Daoy (cell line): ENCODE data around the gene ZNF683. TPM values are rescaled to one million over a fixed set of nuclear protein-coding genes. Genes with fewer than 3 reads are reported as not detected.
"Not testable (repeated sequence)": the region's sequence is repeated elsewhere in the genome, so short reads cannot be mapped to it uniquely, and the experiment has no call there.

Source experiments
- DNase-seq: peaks from one replicate; pipeline ENCODE4 v3.0.0-alpha.2; 2015; ENCODE audit warnings: low read depth
- total RNA-seq: library from RNA; depleted of rRNA; stranded (reverse); fragments of >200 nt; shearing (Covaris generic); gene quantifications from 2 replicates; pipeline ENCODE4 v1.2.3, GENCODE V29; 2014; rRNA removed

Gene ZNF683
- total RNA-seq: not detected in 2 replicates

DNA sequence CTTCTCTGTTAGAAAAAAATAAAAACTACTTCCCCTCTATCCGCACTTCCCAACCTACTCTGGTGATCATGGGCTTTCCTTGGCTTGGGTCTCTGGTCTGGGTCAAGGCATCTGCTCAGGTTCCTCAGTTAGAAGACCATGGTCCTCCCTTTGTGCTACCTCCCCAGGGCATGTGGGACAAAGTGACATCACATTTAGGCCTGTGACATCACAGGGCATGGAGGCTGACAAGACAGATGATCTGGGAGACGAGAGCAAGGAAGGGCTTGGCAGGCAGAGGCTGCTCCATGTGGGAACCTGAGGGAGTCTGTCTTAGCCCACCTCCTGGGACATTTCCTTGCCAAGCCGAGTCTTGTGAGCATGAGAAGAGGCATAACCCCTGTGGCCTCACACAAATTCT lies at the start of gene ZNF683:
Gene ZNF683 (minus strand): TSS at position 140 of the 400 bp plus-strand sequence. CDS start 4,179 bp downstream, outside the sequence.
- not testable (repeated sequence) for DNase-seq

DNA sequence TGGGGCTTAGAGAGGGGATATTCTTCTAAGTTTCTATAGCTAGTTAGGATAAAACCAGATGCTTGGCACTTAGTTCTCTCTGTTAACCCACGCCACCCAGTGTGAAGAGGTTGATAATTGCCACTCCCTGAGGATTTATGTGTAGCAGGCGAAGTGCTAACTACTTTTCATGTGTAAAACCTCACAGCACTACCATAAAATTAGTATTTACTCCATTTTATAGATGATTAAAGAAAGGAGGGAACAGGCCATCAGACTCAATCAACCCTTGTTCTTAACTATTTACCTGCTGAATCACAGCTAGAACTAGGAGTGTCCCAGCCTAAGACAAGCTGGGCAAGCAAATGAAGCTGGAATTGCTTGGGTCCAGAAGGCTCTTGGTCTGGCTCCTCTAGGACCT lies 46.9 kb upstream of the ZNF683 start:
- DNase-seq: no peak

DNA sequence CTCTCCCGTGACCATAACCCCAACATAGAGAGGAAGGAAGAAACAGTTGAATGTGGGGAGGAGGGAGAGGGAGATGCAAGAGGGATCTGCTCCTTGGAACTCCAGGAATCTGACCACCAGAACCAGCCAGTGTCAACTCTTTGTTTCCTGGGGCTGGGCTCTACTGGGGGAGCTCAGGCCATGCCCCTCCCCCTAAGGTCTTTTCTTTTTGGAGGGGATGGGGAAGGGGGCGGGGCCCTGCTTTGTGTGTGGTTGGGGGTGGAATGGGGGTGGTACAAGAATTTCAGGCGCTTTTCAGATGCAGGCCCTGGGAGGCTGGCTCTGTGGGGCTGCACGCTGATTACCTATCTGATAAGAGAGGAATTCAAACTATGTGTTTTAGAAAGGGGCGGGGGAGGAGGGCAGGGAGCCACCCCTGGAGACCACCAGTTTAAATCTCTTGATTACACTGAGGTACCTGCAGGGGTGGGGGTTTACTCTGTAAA lies 46.4 kb upstream of the ZNF683 start:
- peak; percentile 11 for DNase-seq

DNA sequence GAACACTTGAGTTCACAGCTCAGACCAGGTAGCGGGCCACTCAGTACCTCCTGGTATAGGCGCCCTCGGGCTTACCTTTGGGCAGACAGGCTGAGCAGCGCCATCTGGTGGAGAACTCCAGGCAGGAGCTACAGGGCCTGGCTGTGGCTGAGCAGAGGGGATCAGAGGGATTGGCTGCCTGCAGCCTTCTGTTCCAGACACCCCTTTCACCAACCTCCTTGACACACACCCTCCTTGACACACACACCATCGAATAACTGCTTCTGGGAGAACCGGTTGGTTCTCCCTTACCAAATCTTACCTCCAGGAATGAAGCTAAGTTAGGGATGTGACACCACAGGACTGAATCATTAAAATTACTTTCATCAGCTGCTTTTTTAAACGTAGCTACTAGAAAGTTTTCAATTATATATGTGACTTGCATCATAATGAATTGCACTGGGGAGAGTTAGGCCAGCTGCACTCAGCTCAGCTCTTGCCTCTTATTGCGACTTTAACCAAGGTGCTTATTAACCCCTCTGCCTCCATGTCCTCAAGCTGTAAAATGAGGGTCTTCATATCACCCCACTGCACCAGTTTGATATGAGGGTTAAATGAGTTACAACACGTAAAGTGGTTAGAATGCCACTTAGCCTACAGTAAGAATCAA lies 44.7 kb upstream of the ZNF683 start:
- peak; percentile 80 for DNase-seq

DNA sequence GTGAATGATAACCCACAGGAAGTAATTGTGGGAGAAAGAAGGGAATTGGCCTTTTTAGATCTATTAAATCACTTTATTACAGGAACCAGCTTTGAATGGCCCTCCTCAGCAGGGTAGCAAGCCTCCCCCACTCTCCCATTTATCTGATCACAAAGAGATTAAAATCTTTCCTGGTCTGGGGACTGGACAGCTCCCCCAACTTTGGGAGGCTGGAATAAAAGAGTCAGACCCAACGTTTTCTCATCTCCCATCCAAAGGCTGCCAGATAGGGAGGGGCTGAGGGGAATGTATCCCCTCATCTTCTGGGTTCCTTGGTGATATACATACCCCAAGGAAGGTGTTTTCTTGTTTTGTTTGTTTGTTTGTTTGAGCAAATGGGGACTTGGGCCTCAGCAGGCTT lies 40.5 kb upstream of the ZNF683 start:
- no peak for DNase-seq

DNA sequence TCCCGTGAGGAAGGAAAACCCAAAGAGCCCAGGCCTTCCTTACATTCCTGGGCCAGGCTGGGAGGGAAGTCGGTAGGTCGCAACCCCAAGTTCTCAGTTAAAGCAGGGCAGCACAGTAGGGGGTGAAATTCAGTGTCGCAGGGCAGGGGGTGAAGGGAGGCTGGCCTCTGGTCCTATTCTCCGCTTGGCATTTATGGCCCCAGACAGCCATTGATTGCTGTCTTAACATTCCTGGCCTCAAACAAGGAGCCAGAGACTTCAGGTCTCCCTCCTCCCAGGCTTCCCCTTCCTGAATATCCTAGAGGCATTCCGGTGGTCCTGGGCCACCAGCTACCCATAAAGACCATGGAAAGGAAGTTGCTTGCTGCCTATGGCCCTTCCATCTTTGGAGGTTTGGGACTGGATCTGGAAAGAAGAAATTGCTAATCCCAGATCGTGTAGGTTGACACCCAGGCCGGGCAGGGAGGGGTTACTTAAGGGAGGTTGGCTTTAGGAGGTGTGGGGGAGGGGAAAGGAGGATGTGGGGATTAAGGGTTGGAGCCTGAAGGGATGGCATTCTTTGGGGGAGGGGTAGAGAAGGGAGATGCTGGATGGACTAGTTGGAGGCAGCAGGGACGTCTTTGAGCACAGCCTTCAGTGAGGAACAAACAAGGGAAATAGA lies 39.8 kb upstream of the ZNF683 start:
- no peak for DNase-seq

DNA sequence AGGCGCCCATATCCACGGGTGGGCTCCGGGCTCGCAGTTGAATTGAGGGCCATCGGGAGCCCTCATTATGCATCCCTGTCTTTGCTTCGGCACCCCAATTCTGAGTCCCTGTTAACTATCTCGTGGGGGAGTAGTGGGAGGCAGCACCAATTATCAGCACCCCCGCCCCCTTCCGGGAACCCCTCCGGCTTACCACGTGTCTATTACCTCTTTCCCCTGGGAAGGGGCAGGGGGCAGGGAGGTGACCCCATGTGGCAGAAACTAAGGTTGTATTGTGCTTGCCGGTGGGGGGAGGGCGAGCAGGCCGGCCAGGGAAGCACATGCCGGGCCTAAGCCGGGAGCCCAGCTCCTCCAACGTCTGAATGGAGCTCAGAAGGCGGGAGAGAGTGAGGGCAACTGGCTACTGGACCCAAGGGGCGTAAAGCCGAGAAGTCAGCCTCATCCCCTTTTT lies 39.1 kb upstream of the ZNF683 start:
- no peak for DNase-seq

DNA sequence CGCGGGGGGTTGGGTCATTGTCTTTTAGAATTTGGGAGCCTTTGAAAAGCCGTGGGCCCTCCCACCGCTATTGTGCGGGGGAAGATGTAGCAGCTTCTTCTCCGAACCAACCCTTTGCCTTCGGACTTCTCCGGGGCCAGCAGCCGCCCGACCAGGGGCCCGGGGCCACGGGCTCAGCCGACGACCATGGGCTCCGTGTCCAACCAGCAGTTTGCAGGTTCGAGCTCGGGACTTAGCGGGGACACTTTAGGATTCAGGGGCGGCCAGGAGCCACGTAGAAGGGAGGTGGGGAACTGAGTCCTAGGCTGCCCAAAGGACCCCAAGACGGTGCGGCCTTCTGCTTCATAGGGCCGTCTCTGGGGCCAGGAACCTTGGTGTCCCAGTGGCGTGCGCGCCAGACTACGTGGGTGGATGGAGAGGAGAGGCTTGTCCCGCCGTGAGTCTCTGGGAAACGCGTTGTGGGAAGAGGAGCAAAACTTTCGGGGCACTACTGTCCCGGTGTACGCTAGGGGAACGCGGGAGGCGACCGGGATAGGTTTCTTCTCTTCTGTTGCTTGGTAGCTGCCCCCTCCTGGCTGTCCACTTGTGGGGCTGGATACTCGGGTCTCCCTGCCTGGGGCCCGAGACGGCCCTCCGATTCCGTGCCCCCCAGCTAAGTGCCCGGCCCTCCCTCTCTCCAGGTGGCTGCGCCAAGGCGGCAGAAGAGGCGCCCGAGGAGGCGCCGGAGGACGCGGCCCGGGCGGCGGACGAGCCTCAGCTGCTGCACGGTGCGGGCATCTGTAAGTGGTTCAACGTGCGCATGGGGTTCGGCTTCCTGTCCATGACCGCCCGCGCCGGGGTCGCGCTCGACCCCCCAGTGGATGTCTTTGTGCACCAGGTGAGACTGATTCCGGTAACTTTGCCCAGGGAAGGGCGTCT lies 38.4 kb upstream of the ZNF683 start, which contains the start of gene LIN28A:
Gene LIN28A (plus strand): TSS at position 112 of the 918 bp plus-strand sequence. CDS start 75 bp downstream, at position 187.
- DNase-seq: no peak

DNA sequence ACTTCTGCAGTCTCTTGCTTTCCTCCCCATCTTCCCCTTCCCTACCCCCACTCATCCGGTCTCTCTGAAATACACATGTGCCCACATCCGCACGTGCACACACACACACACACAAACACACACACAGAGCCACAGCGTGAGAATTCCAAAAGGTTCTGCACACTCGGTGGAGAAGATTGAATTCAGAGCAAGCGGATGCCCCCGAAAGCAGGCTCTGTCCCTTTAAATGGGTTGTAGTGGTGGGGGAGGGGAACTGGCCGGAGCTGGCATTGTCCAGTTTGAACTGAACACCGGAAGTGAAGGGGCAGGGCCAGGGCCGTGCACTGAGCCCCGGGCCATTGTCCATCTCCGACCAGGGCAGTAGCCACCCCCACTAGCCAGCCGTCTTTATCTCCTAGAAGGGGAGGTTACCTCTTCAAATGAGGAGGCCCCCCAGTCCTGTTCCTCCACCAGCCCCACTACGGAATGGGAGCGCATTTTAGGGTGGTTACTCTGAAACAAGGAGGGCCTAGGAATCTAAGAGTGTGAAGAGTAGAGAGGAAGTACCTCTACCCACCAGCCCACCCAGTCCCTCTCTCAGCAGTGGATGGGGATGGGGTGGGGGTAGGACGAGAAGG lies 36.7 kb upstream of the ZNF683 start:
- DNase-seq: no peak

DNA sequence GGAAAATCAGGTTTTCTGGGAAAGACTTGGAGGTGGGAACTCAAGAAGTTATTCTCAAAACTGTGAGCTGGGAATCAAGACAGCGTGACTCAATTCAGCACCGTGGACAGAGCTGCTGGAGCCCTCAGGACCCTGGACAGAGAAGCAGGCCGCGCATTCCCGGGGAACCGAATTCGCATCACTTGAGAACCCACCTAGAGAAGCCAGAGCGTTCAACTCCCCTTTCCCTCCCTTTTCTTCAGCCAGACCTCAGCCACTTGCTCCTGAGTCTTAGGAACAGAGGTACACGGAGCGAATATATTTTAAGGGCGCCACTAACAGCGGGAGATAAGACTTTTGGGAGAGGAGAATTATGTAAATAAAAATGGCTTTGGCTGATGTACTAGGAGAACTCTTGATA lies 36.1 kb upstream of the ZNF683 start:
- peak; percentile 84 for DNase-seq

DNA sequence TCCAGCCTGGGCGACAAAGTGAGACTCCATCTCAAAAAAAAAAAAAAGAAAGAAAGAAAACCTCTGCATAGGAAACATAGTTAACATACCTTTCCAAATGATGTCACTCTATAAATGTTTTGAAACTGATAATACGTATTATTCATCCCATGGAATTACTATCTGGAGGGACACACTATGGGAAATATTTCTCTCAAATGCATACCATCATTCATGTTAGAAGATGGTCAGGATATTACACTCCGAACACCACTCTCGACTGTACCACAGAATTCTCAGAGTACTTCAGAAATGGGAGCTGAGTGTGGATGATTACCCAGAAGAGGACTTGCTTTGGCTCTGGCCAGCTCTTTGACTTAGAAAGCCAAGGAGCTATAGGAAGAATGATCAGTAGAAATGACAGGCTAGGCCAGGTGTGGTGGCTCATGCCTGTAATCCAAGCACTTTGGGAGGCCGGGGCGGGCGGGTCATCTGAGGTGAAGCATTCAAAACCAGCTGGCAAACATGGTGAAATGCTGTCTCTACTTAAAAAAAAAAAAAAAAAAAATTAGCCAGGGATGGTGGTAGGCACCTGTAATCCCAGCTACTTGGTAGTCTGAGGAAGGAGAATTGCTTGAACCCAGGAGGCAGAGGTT lies 32.8 kb upstream of the ZNF683 start:
- peak; percentile 63 for DNase-seq

DNA sequence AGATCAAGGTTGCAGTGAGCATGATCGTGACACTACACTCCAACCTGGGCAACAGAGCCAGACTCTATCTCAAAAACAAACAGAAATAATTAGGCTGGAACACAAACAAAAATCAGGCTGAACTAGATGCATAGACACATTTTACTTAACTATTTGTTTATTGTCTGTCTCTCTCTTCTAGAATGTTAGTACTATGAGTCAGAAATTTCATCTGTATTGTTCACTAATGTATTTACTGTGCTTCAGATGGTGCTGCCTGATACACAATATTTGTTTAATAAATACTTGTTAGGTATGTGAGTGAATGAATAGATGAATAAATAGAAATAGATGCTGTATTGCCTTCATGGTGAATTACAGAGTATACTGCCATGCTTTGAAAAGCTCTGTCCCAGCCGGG lies 32.1 kb upstream of the ZNF683 start:
- no peak for DNase-seq

DNA sequence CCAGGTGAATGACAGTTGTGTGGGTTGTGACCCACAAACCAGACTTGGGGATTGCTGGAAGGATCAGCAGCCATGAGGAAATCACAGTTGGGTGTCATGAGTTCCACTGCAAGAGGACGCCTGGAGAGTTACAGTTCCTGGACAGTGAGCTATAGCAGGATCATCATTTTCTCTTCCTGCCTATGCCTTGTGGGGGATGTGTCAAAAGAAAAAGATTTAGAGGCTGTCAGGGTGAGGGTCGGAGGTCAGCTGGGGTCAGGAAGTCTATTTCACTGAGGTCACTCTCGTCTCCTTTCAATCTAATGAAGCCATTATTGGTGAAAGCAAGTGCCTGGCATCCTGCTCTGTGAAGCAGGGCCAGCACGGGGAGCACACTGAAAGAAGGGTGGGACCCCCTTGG lies 31.1 kb upstream of the ZNF683 start:
- DNase-seq: no peak

DNA sequence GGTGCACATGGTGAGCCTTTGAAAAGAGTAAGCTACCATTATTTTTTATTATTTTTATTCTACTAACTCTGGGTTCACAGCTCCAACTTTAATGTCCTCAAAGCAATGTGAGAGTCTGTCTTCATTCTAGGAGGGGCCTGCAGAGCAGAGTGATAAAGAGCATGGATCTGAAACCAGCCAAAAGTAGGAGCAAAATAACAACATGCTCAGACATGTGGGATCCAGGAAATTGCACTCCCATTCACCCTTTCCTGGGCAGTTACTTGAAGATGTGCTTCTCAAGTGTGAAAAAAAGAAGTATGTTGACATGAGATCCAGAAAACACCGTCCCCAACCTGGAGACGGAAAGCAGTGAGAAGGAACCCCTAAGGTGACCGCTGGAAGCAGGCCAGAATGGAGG lies 29.3 kb upstream of the ZNF683 start:
- DNase-seq: no peak

DNA sequence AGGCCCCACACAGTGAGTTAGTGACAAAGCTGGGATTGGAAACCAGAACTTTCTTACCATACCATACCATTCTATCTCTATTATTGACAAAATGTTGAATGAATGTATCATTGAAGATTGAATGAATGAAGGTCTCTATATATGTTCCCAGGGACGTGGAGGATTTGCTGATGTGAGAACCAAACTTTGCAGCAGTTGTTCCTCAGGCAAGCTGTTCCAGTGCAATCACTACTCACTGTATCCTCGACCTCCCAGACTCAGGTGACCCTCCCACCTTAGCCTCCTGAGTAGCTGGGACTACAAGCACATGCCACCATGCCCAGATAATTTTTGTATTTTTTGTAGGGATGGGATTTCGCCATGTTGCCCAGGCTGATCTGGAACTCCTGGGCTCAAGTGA lies 26.5 kb upstream of the ZNF683 start:
- DNase-seq: no peak

DNA sequence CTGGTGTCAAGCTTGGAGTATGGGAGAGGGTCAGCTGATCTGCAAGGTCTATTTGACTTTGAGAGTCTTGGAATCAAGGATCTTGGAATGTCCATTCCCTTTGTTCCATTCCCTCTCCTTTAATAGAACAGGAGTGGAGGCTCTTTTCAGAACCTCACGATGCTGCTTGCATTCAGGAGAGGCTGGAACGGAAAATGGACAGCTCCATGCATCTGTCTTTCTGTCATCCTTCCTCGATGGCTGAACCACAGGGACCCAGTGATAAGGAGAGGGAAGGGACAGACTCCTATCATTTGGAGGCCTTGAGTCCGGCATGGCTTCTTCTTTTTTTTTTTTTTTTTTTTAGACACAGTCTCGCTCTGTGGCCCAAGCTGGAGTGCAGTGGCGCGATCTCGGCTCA lies 23.2 kb upstream of the ZNF683 start:
- DNase-seq: no peak

DNA sequence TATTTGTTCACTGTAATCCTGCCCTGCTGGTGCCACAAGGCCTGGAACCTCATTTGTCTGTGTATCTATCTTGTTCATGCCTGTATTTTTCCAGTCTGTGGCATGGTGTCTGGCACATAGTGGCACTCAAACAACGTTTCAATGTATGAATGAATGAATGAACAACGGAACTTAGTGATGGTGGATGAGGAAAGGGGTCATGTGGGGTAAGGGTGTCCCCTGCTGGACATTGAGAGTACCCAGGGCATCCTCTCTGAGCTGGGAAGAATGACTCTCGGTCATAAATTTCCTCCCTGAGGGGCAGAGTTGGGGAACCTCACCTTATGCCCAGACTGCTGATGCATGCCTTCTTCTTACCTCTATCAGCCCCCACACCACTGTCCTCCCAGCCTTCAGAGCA lies 18.9 kb upstream of the ZNF683 start:
- DNase-seq: peak; percentile 73

DNA sequence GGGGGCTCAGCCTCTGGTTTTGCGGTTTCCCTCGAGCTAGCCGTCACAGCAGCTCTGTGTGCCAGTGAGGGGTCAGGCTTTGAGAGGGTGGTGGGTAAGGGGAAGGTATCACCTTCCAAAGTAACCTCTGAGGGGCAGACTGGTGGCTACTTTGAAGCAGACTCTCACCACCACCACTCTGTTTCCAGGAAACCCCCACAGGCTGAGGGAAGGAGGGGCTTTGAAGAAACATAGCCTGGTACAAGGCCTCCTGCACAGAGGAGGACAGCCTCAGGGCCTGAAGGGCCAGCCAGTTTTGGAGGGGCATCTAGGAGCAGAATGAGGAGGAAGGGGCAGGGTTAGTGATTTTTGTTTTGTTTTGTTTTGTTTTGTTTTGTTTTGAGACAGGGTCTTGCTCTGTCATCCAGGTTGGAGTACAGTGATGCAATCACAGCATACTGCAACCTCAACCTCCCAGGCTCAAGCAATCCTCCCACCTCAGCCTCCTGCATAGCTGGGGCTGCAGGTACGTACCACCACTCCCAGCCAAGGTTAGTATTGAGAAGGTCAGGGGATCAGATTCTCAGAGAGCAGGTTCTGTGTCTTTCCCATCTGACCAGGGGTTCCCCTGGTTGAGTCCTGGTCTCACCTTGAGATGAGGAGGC lies 17.2 kb upstream of the ZNF683 start:
- DNase-seq: no peak

DNA sequence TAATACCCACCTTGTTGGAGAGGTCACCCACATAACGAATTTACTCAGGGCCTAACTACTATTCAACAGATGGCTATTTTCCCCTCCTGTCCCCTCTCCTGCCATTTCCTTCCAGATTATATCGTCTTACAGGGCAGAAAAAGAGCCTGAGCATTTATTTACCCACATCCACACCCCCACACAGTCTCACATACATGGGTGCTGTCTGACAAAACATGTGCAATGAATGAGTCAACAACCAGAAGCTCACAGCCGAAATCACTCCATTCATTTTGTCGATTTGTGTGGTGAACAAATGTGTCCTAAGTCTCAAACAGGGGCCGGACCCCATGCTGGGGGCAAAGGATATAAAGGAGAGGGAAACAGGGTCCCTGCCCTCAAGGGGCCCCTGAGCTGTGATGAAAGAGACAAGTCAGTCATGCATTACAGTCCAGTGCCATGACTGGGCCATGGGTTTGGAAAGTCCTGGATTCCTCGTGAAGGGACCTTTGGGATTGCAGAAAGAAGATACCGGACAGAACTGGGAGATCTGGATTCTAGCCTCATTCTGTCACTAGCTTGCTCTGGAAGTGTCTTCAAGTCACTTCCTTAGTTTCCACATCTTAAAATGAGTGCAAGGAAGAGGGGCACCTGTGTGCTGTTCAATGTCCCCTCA lies 16.4 kb upstream of the ZNF683 start:
- no peak for DNase-seq

DNA sequence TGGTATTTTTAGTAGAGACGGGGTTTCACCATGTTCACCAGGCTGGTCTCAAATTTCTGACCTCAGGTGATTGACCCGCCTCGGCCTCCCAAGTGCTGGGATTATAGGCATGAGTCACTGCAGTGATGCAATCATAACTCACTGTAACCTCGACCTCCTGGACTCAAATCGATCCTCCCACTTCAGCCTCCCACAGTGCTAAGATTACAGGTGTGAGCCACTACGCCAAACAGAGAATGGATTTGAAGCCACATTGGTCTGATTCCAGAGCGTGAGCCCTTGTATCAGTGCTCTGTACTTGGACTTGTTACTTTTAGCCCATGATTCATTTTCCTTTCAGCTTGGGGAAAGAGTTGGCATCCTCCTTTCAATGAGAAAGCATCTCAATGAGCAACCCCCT lies 14.9 kb upstream of the ZNF683 start:
- DNase-seq: peak; percentile 93
